Natural killer cell (primary cell): ENCODE measurements around the gene CSN2. TPM values are rescaled to one million over a fixed set of nuclear protein-coding genes. Genes with fewer than 3 reads are reported as not detected.
"Not testable (repeated sequence)": the region's sequence is repeated elsewhere in the genome, so short reads cannot be mapped to it uniquely, and the experiment has no call there.

ENCODE experiments used
- ATAC-seq, 3 donors: fragments of 150-1000 bp in 2 of 3; fragments of 200-7000 bp in 1 of 3; cut with Tn5 transposase; 1 replicate in 1 of 3; 2 replicates in 2 of 3; pipeline ENCODE4 v1.10.0; 2021; ENCODE audit warnings: mild to moderate bottlenecking in 2 of 3, moderate library complexity in 2 of 3
- DNase-seq, 2 donors: peaks; one replicate each; pipeline versions ENCODE4 v3.0.0 to v3.0.0-alpha.2; 2013 to 2021; ENCODE audit warnings: mixed read lengths in 1 of 2
- H3K27ac ChIP-seq: one replicate; pipeline ENCODE4 v1.5.1; 2013; ENCODE audit warnings: mild to moderate bottlenecking, low read length
- H3K27me3 ChIP-seq: one replicate; pipeline ENCODE4 v1.6.1; 2013; ENCODE audit warnings: low read length; ENCODE audit not compliant: control insufficient read depth, insufficient read depth
- H3K36me3 ChIP-seq: one replicate; pipeline ENCODE4 v1.6.1; 2013; ENCODE audit warnings: low read length; ENCODE audit not compliant: control insufficient read depth, insufficient read depth
- H3K4me1 ChIP-seq: one replicate; pipeline ENCODE4 v1.6.1; 2013; ENCODE audit warnings: low read length; ENCODE audit not compliant: control insufficient read depth, insufficient read depth
- H3K4me3 ChIP-seq: one replicate; pipeline ENCODE4 v1.5.1; 2013; ENCODE audit warnings: low read length
- H3K9me3 ChIP-seq: one replicate; pipeline ENCODE4 v1.6.1; 2013; ENCODE audit warnings: low read length; ENCODE audit not compliant: control insufficient read depth, insufficient read depth
- H3K27ac Mint-ChIP-seq, 2 donors: one replicate each; pipeline ENCODE4 v1.8.0; 2022; ENCODE audit warnings: mild to moderate bottlenecking in 2 of 2, mixed read lengths in 2 of 2, moderate library complexity in 1 of 2
- H3K27me3 Mint-ChIP-seq, 2 donors: one replicate each; pipeline ENCODE4 v1.8.0; 2022; ENCODE audit warnings: low read depth in 2 of 2, mixed read lengths in 2 of 2
- H3K36me3 Mint-ChIP-seq: one replicate; pipeline ENCODE4 v1.8.0; 2022; ENCODE audit warnings: mixed read lengths
- H3K4me1 Mint-ChIP-seq, 2 donors: one replicate each; pipeline ENCODE4 v1.8.0; 2022; ENCODE audit warnings: mixed read lengths in 2 of 2
- H3K4me3 Mint-ChIP-seq: one replicate; pipeline ENCODE4 v1.8.0; 2022; ENCODE audit warnings: mild to moderate bottlenecking, moderate library complexity, mixed read lengths
- H3K9me3 Mint-ChIP-seq, 2 donors: one replicate each; pipeline ENCODE4 v1.8.0; 2022; ENCODE audit warnings: mixed read lengths in 2 of 2
- CTCF ChIP-seq: fragments of 200-600 bp; IDR thresholded peaks from one replicate; pipeline ENCODE4 v1.8.0; 2022; ENCODE audit warnings: antibody characterized with exemption
- WGBS: methylation state at CpG from one replicate; pipeline ENCODE4 v1.1.7; 2013; ENCODE audit warnings: missing lambda C conversion rate; ENCODE audit not compliant: insufficient coverage; 5-methylcytosine and 5-hydroxymethylcytosine counted together
- intact Hi-C: fragments of 100-400 bp; cut with micrococcal nuclease; formaldehyde crosslinking; loops from one replicate; pipeline ENCODE4 v1.14.2; 2022
- total RNA-seq, 4 donors: library from RNA; stranded (reverse); fragments of 120-200 nt in 1 of 4; gene quantifications; one replicate each; pipeline versions ENCODE4 v1.2.3 to v1.2.4, GENCODE V29; 2013 to 2022

Gene CSN2
- total RNA-seq, 3 donors from 2014 or later (not counting 1 experiment from before 2014, with no cell fraction given), result not detected

GRCh38 chr4:69934150-69934549, 31.4 kb downstream of the CSN2 start:
- no peak for DNase-seq
- intact Hi-C loops, result no loop called here
- Histone ChIP-seq H3K4me1 (no peaks in the 10 kb centered on the region), H3K9me3 (no peaks in the 10 kb centered on the region), H3K4me3 (no peak overlapping the region), H3K36me3 (no peaks in the 10 kb centered on the region), H3K27me3 (no peaks in the 10 kb centered on the region), H3K27ac (no peak overlapping the region)
- TF ChIP-seq CTCF, result no peak
- H3K4me1 Mint-ChIP-seq, result no peaks in the 10 kb centered on the region
- H3K27me3 Mint-ChIP-seq, result no peaks in the 10 kb centered on the region
- ATAC-seq, result no peak
- H3K27ac Mint-ChIP-seq, result no peak overlapping the region
- H3K4me3 Mint-ChIP-seq, result no peak overlapping the region
- no peaks in the 10 kb centered on the region for H3K9me3 Mint-ChIP-seq
- WGBS, result 79% methylated on average over 3 of the region's 4 CpGs
- H3K36me3 Mint-ChIP-seq, result no peaks in the 10 kb centered on the region

GRCh38 chr4:69930768-69931167, 34.8 kb downstream of the CSN2 start, which contains the start of gene CSN1S1:
CSN1S1 (plus strand) TSS chr4:69931068; CDS start chr4:69932556, 1,488 bp downstream.
- Histone ChIP-seq H3K9me3 (no peaks in the 10 kb centered on the region), H3K4me1 (no peaks in the 10 kb centered on the region), H3K36me3 (no peaks in the 10 kb centered on the region), H3K4me3 (no peak within 1 kb of the TSS), H3K27me3 (no peaks in the 10 kb centered on the region), H3K27ac (no peak within 1 kb of the TSS)
- ATAC-seq (no peak), DNase-seq (no peak)
- Mint-ChIP-seq H3K27ac (no peak within 1 kb of the TSS), H3K36me3 (no peaks in the 10 kb centered on the region), H3K9me3 (peaks cover 0 to 2% of the 10 kb centered on the region in 2 donors), H3K4me3 (no peak within 1 kb of the TSS), H3K27me3 (no peaks in the 10 kb centered on the region), H3K4me1 (no peaks in the 10 kb centered on the region)
- intact Hi-C loops, result no loop called here
- 92% methylated on average over 3 of the region's 3 CpGs for WGBS
- TF ChIP-seq CTCF, result no peak

- H3K27ac ChIP-seq, H3K9me3 Mint-ChIP-seq, H3K4me1 ChIP-seq, H3K9me3 ChIP-seq, H3K36me3 Mint-ChIP-seq, ATAC-seq, H3K4me3 Mint-ChIP-seq, H3K4me3 ChIP-seq, intact Hi-C loops, H3K36me3 ChIP-seq, H3K4me1 Mint-ChIP-seq, H3K27me3 ChIP-seq, DNase-seq, H3K27me3 Mint-ChIP-seq, H3K27ac Mint-ChIP-seq: not testable (repeated sequence)
- 95% methylated on average over 33 of the region's 33 CpGs for WGBS
Measured at GRCh38 chr4:69923782-69924410, 41.6 kb downstream of the CSN2 start.

- Mint-ChIP-seq H3K36me3 (no peaks in the 10 kb centered on the region), H3K27me3 (peaks cover 6 to 7% of the 10 kb centered on the region in 2 donors), H3K27ac (no peak overlapping the region), H3K4me3 (no peak overlapping the region), H3K9me3 (no peaks in the 10 kb centered on the region), H3K4me1 (no peaks in the 10 kb centered on the region)
- Histone ChIP-seq H3K36me3 (no peaks in the 10 kb centered on the region), H3K27ac (no peak overlapping the region), H3K4me3 (no peak overlapping the region), H3K9me3 (no peaks in the 10 kb centered on the region), H3K4me1 (no peaks in the 10 kb centered on the region), H3K27me3 (no peaks in the 10 kb centered on the region)
- DNase-seq (no peak), ATAC-seq (no peak)
- intact Hi-C loops, result no loop called here
- TF ChIP-seq CTCF, result no peak
- 22% methylated on average over 2 of the region's 4 CpGs for WGBS
Measured at GRCh38 chr4:69920874-69921273, 44.7 kb downstream of the CSN2 start.
